ENCODE measurements around the gene SFPQ. TPM values are rescaled to one million over a fixed set of nuclear protein-coding genes. Genes with fewer than 3 reads are reported as not detected.

SFPQ gene
- total and polyA plus RNA-seq, 2 experiments from 2014 or later: 170 to 183 TPM

DNA sequence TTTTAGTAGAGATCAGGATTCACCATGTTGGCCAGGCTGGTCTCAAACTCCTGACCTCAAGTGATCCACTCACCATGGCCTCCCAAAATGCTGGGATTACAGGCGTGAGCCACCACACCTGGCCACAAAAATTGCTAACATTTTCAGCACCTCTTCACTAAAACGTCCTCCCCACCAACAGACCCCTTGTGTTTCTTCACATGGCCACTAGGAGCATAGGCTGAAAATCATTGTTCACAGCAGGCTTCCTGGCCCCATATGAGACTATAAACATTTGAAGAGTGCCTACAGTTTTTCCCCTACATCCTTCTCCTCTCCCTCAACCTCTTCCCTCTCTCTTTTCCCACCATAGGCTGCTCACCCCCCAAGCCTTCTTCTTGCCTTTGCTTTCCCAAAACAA is 28.0 kb upstream of the SFPQ start:
- Histone ChIP-seq H3K36me3 (replicated peaks; ENCODE audit: insufficient read depth, low read depth) (no peaks in the 10 kb centered on the region), H3K9me3 (ENCODE audit: low read depth) (no peaks in the 10 kb centered on the region), H3K27me3 (no peaks in the 10 kb centered on the region), H3K4me3 (no peak overlapping the region), H3K27ac (no peak overlapping the region), H2AFZ (no peak overlapping the region), H4K20me1 (ENCODE audit: insufficient read depth, poor library complexity, severe bottlenecking) (no peaks in the 10 kb centered on the region), H3K79me2 (no peaks in the 10 kb centered on the region), H3K9me2 (replicated peaks; ENCODE audit: insufficient read depth) (no peaks in the 10 kb centered on the region), H3K4me1 (ENCODE audit: insufficient read depth) (peaks cover 14% of the 10 kb centered on the region), H3K4me2 (no peak overlapping the region)
- peak; percentile 11 for DNase-seq (ENCODE audit: low spot score)
- TF ChIP-seq EZH2phosphoT487 (IDR thresholded peaks at IDR 0.05; ENCODE audit: low read depth, severe bottlenecking, unreplicated experiment): no peak
- TF ChIP-seq, protein P1, sequence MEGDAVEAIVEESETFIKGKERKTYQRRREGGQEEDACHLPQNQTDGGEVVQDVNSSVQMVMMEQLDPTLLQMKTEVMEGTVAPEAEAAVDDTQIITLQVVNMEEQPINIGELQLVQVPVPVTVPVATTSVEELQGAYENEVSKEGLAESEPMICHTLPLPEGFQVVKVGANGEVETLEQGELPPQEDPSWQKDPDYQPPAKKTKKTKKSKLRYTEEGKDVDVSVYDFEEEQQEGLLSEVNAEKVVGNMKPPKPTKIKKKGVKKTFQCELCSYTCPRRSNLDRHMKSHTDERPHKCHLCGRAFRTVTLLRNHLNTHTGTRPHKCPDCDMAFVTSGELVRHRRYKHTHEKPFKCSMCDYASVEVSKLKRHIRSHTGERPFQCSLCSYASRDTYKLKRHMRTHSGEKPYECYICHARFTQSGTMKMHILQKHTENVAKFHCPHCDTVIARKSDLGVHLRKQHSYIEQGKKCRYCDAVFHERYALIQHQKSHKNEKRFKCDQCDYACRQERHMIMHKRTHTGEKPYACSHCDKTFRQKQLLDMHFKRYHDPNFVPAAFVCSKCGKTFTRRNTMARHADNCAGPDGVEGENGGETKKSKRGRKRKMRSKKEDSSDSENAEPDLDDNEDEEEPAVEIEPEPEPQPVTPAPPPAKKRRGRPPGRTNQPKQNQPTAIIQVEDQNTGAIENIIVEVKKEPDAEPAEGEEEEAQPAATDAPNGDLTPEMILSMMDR (IDR thresholded peaks at IDR 0.05; ENCODE audit: poor library complexity): peak; percentile 24
- WGBS (ENCODE audit: low lambda C conversion rate, missing lambda C conversion rate): 47% methylated on average over 2 of the region's 2 CpGs

DNA sequence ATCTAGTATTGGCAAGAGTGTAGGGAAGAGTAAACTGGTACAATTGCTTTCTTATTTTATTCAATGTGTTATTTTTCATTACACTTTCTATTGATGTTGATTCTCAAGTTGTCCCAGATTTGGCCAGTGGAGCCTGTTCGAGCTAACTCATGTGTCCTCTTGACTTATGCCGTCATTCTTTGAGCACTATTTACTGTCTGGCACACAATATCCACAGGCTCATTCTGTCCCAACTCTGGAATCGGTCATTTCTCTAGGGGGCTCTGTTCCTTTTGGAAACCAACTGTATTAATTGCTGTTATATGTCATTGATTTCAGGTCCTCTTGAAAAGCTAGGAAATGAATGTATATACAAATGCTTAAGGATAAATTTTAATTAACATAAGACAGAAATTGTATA is 22.4 kb upstream of the SFPQ start:
- Histone ChIP-seq H3K4me2 (no peak overlapping the region), H3K27me3 (no peaks in the 10 kb centered on the region), H3K79me2 (no peaks in the 10 kb centered on the region), H3K4me1 (ENCODE audit: insufficient read depth) (no peaks in the 10 kb centered on the region), H4K20me1 (ENCODE audit: insufficient read depth, poor library complexity, severe bottlenecking) (no peaks in the 10 kb centered on the region), H2AFZ (no peak overlapping the region), H3K9me2 (replicated peaks; ENCODE audit: insufficient read depth) (no peaks in the 10 kb centered on the region), H3K9me3 (ENCODE audit: low read depth) (no peaks in the 10 kb centered on the region), H3K36me3 (replicated peaks; ENCODE audit: insufficient read depth, low read depth) (no peaks in the 10 kb centered on the region), H3K4me3 (no peak overlapping the region), H3K27ac (no peak overlapping the region)
- DNase-seq (ENCODE audit: low spot score): no peak
- WGBS (ENCODE audit: low lambda C conversion rate, missing lambda C conversion rate): 83% methylated on average over 3 of the region's 3 CpGs
- no peak for TF ChIP-seq EZH2 (IDR thresholded peaks at IDR 0.05; ENCODE audit: borderline replicate concordance)
- TF ChIP-seq EZH2phosphoT487 (IDR thresholded peaks at IDR 0.05; ENCODE audit: low read depth, severe bottlenecking, unreplicated experiment): no peak
- TF ChIP-seq, protein P1 (IDR thresholded peaks at IDR 0.05; ENCODE audit: poor library complexity): no peak

DNA sequence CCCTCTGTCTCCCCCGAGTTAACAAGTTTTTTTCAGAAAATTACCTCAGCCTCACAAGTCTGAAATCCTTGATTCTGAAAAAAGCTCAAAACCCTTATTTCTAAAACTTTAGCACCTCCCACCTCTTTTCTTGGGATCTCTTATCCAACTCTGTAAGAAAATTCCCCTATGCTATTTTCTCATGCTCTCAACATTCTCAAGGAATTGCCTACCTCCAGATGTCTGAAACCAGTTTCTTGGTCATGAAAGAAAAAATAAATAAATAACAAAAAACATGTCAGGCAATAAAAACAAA is 18.1 kb upstream of the SFPQ start:
- Histone ChIP-seq H3K4me2 (peak overlapping the region; percentile 9), H3K27me3 (no peaks in the 10 kb centered on the region), H4K20me1 (ENCODE audit: insufficient read depth, poor library complexity, severe bottlenecking) (no peaks in the 10 kb centered on the region), H2AFZ (no peak overlapping the region), H3K9me2 (replicated peaks; ENCODE audit: insufficient read depth) (no peaks in the 10 kb centered on the region), H3K36me3 (replicated peaks; ENCODE audit: insufficient read depth, low read depth) (no peaks in the 10 kb centered on the region), H3K9me3 (ENCODE audit: low read depth) (no peaks in the 10 kb centered on the region), H3K27ac (no peak overlapping the region), H3K79me2 (no peaks in the 10 kb centered on the region), H3K4me1 (ENCODE audit: insufficient read depth) (no peaks in the 10 kb centered on the region), H3K4me3 (no peak overlapping the region)
- TF ChIP-seq, protein P1 (IDR thresholded peaks at IDR 0.05; ENCODE audit: poor library complexity): no peak
- TF ChIP-seq EZH2 (IDR thresholded peaks at IDR 0.05; ENCODE audit: borderline replicate concordance) (no peak), EZH2phosphoT487 (IDR thresholded peaks at IDR 0.05; ENCODE audit: low read depth, severe bottlenecking, unreplicated experiment) (no peak)
- no peak for DNase-seq (ENCODE audit: low spot score)
- WGBS (ENCODE audit: low lambda C conversion rate, missing lambda C conversion rate): 68% methylated on average over 1 of the region's 1 CpG
